ENCODE results near the gene PEX26.

PEX26 gene

GRCh38 chr22:18110954-18111758 is 33.4 kb downstream of the PEX26 start:
- DNase-seq (ENCODE audit: low read depth, low spot score): no peak
- no peaks in the 10 kb centered on the region; the same call in 1 of the 2 replicates for H3K9me3 ChIP-seq (ENCODE audit: control insufficient read depth, insufficient read depth, low read length)
- no peak overlapping the region for H3K27ac ChIP-seq (ENCODE audit: low read length)
- WGBS (ENCODE audit: insufficient coverage, insufficient read length): no CpG with 5 or more reads among the region's 39 CpGs
- H3K27me3 ChIP-seq (ENCODE audit: control insufficient read depth, insufficient read depth, low read length): peaks cover 17% of the 10 kb centered on the region
- H3K36me3 ChIP-seq (ENCODE audit: control insufficient read depth, insufficient read depth, low read length): no peaks in the 10 kb centered on the region
- H3K4me1 ChIP-seq (ENCODE audit: control insufficient read depth, insufficient read depth, low read length): no peaks in the 10 kb centered on the region; the same call in 1 of the 2 replicates
- H3K4me3 ChIP-seq (ENCODE audit: low read length): peak overlapping the region; percentile 38

DNA sequence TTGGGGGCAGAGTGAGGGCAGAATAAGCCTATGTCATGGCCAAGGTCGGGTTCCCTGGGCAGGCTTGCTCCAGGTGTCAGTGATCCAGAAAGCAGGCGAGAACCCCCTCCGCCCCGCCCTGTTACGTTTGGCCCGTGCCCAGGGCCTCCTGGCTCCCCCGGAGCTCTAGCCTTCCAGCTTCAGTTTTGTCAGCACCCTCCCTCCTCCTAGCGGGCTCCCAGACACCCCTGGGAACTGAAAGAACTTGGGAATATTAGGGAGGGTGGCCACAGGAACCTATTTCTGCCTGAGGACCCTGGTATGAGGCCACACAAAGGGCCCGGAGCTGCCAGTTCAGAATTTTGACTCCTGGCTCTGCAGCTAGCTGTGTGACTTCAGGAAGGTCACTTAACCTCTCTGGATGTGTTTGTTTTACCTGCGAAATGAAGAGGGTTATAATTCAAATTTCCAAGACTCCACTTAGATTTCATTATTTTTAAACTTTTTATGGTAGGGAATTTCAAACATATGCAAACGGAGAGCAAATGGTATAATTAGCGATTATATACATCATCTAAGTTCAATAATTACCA is 34.1 kb downstream of the PEX26 start:
- no peak overlapping the region for H3K27ac ChIP-seq (ENCODE audit: low read length)
- no CpG with 5 or more reads among the region's 12 CpGs for WGBS (ENCODE audit: insufficient coverage, insufficient read length)

DNA sequence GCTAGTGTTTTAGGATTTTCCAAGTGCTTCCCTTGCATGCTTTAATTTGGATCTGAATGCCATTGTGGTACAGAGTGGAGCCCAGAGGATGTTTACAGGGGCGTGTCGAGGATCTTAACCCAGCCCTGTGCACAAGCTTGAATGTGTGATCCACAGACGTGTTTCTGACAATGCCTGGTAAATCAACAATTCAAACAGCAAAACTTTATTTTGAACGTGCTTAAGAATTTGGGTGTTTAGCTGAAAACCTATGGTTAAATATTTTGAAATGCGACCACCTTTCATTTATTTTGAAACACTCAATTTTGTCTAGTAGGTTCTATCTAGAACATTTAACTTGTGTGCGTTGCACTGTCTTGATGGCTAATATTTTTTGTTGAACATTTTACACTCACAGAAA is 34.6 kb downstream of the PEX26 start:
- no peak overlapping the region for H3K4me3 ChIP-seq (ENCODE audit: low read length)
- DNase-seq (ENCODE audit: low read depth, low spot score): no peak
- H3K36me3 ChIP-seq (ENCODE audit: control insufficient read depth, insufficient read depth, low read length): no peaks in the 10 kb centered on the region
- H3K4me1 ChIP-seq (ENCODE audit: control insufficient read depth, insufficient read depth, low read length): no peaks in the 10 kb centered on the region; the same call in 1 of the 2 replicates
- no peaks in the 10 kb centered on the region for H3K9me3 ChIP-seq (ENCODE audit: control insufficient read depth, insufficient read depth, low read length)
- H3K27me3 ChIP-seq (ENCODE audit: control insufficient read depth, insufficient read depth, low read length): peaks cover 17% of the 10 kb centered on the region
- H3K27ac ChIP-seq (ENCODE audit: low read length): no peak overlapping the region
- no CpG with 5 or more reads among the region's 6 CpGs for WGBS (ENCODE audit: insufficient coverage, insufficient read length)

More for the DNA sequence above, 34.1 kb downstream of the PEX26 start:
- H3K9me3 ChIP-seq (ENCODE audit: control insufficient read depth, insufficient read depth, low read length): no peaks in the 10 kb centered on the region; the same call in 1 of the 2 replicates
- no peak for DNase-seq (ENCODE audit: low read depth, low spot score)
- no peaks in the 10 kb centered on the region for H3K36me3 ChIP-seq (ENCODE audit: control insufficient read depth, insufficient read depth, low read length)
- H3K4me3 ChIP-seq (ENCODE audit: low read length): no peak overlapping the region
- peaks cover 17% of the 10 kb centered on the region for H3K27me3 ChIP-seq (ENCODE audit: control insufficient read depth, insufficient read depth, low read length)
- H3K4me1 ChIP-seq (ENCODE audit: control insufficient read depth, insufficient read depth, low read length): no peaks in the 10 kb centered on the region; the same call in 1 of the 2 replicates

GRCh38 chr22:18113680-18114394 is 36.0 kb downstream of the PEX26 start:
- H3K4me3 ChIP-seq (ENCODE audit: low read length): no peak overlapping the region
- WGBS (ENCODE audit: insufficient coverage, insufficient read length): no CpG with 5 or more reads among the region's 11 CpGs
- no peaks in the 10 kb centered on the region; the same call in 1 of the 2 replicates for H3K4me1 ChIP-seq (ENCODE audit: control insufficient read depth, insufficient read depth, low read length)
- H3K27ac ChIP-seq (ENCODE audit: low read length): no peak overlapping the region
- DNase-seq (ENCODE audit: low read depth, low spot score): no peak
- no peaks in the 10 kb centered on the region for H3K36me3 ChIP-seq (ENCODE audit: control insufficient read depth, insufficient read depth, low read length)
- H3K9me3 ChIP-seq (ENCODE audit: control insufficient read depth, insufficient read depth, low read length): no peaks in the 10 kb centered on the region
- peaks cover 17% of the 10 kb centered on the region for H3K27me3 ChIP-seq (ENCODE audit: control insufficient read depth, insufficient read depth, low read length)

GRCh38 chr22:18114495-18114894 is 36.7 kb downstream of the PEX26 start:
- Histone ChIP-seq H3K36me3 (ENCODE audit: control insufficient read depth, insufficient read depth, low read length) (no peaks in the 10 kb centered on the region), H3K9me3 (ENCODE audit: control insufficient read depth, insufficient read depth, low read length) (no peaks in the 10 kb centered on the region), H3K27ac (ENCODE audit: low read length) (no peak overlapping the region), H3K4me1 (ENCODE audit: control insufficient read depth, insufficient read depth, low read length) (no peaks in the 10 kb centered on the region; the same call in 1 of the 2 replicates), H3K4me3 (ENCODE audit: low read length) (no peak overlapping the region), H3K27me3 (ENCODE audit: control insufficient read depth, insufficient read depth, low read length) (peaks cover 14% of the 10 kb centered on the region)
- WGBS (ENCODE audit: insufficient coverage, insufficient read length): no CpG with 5 or more reads among the region's 4 CpGs
- no peak for DNase-seq (ENCODE audit: low read depth, low spot score)

- no peak overlapping the region for H3K4me3 ChIP-seq (ENCODE audit: low read length)
- no peaks in the 10 kb centered on the region for H3K36me3 ChIP-seq (ENCODE audit: control insufficient read depth, insufficient read depth, low read length)
- no CpG with 5 or more reads among the region's 15 CpGs for WGBS (ENCODE audit: insufficient coverage, insufficient read length)
- no peak for DNase-seq (ENCODE audit: low read depth, low spot score)
- no peak overlapping the region for H3K27ac ChIP-seq (ENCODE audit: low read length)
- H3K4me1 ChIP-seq (ENCODE audit: control insufficient read depth, insufficient read depth, low read length): no peaks in the 10 kb centered on the region; the same call in 1 of the 2 replicates
- peaks cover 8% of the 10 kb centered on the region; the same call in 1 of the 2 replicates for H3K27me3 ChIP-seq (ENCODE audit: control insufficient read depth, insufficient read depth, low read length)
- H3K9me3 ChIP-seq (ENCODE audit: control insufficient read depth, insufficient read depth, low read length): no peaks in the 10 kb centered on the region
These were observed 37.3 kb downstream of the PEX26 start for GRCh38 chr22:18114976-18115652.

- WGBS (ENCODE audit: insufficient coverage, insufficient read length): no CpG with 5 or more reads among the region's 8 CpGs
- Histone ChIP-seq H3K27ac (ENCODE audit: low read length) (no peak overlapping the region), H3K4me3 (ENCODE audit: low read length) (no peak overlapping the region), H3K9me3 (ENCODE audit: control insufficient read depth, insufficient read depth, low read length) (no peaks in the 10 kb centered on the region), H3K27me3 (ENCODE audit: control insufficient read depth, insufficient read depth, low read length) (peaks cover 4% of the 10 kb centered on the region; the same call in 1 of the 2 replicates), H3K4me1 (ENCODE audit: control insufficient read depth, insufficient read depth, low read length) (no peaks in the 10 kb centered on the region; the same call in 1 of the 2 replicates), H3K36me3 (ENCODE audit: control insufficient read depth, insufficient read depth, low read length) (no peaks in the 10 kb centered on the region)
- DNase-seq (ENCODE audit: low read depth, low spot score): no peak
These were observed 38.1 kb downstream of the PEX26 start for GRCh38 chr22:18115906-18116371.

GRCh38 chr22:18116634-18117033 is 38.8 kb downstream of the PEX26 start:
- Histone ChIP-seq H3K4me3 (ENCODE audit: low read length) (no peak overlapping the region), H3K27me3 (ENCODE audit: control insufficient read depth, insufficient read depth, low read length) (no peaks in the 10 kb centered on the region), H3K4me1 (ENCODE audit: control insufficient read depth, insufficient read depth, low read length) (no peaks in the 10 kb centered on the region; the same call in 1 of the 2 replicates), H3K27ac (ENCODE audit: low read length) (no peak overlapping the region), H3K36me3 (ENCODE audit: control insufficient read depth, insufficient read depth, low read length) (no peaks in the 10 kb centered on the region), H3K9me3 (ENCODE audit: control insufficient read depth, insufficient read depth, low read length) (no peaks in the 10 kb centered on the region)
- no peak for DNase-seq (ENCODE audit: low read depth, low spot score)
- no CpG with 5 or more reads among the region's 15 CpGs for WGBS (ENCODE audit: insufficient coverage, insufficient read length)

DNA sequence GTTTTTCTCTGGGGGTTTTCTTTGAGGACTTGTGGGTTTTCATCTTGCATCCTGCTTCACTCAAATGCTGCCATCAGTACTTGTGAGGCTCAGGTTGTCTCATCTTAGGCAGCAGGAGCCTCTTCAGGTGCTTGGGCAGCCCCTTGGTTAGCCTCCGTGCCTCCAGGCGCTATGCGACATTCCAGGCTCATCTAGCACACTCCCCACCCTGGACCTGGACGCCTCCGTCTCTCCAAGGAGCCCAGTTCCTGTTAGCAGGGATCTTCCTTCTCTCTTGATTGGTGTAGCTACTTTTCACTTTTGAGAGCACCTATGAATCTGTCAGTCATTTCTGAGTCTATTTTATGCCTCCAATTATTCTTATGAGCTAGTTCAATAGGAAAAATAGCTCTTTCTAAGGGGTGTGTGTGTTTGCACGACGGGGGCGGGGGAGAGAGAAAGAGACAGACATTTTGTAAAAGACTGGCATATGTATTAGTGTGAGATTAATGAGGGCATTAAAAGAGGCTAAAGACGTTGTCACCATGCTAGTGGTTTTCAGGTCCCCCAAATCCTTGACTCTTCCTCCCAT is 40.6 kb downstream of the PEX26 start:
- Histone ChIP-seq H3K4me3 (ENCODE audit: low read length) (no peak overlapping the region), H3K36me3 (ENCODE audit: control insufficient read depth, insufficient read depth, low read length) (no peaks in the 10 kb centered on the region)

More for the DNA sequence above, 40.6 kb downstream of the PEX26 start:
- H3K4me1 ChIP-seq (ENCODE audit: control insufficient read depth, insufficient read depth, low read length): no peaks in the 10 kb centered on the region; the same call in 1 of the 2 replicates
- no peak for DNase-seq (ENCODE audit: low read depth, low spot score)
- no peak overlapping the region for H3K27ac ChIP-seq (ENCODE audit: low read length)
- H3K27me3 ChIP-seq (ENCODE audit: control insufficient read depth, insufficient read depth, low read length): no peaks in the 10 kb centered on the region
- H3K9me3 ChIP-seq (ENCODE audit: control insufficient read depth, insufficient read depth, low read length): no peaks in the 10 kb centered on the region
- WGBS (ENCODE audit: insufficient coverage, insufficient read length): no CpG with 5 or more reads among the region's 9 CpGs

Measured in iPS DF 6.9 (cell line).